GM12864 (cell line): ENCODE measurements around the gene SH2B3.
"Not testable (repeated sequence)": the region's sequence is repeated elsewhere in the genome, so short reads cannot be mapped to it uniquely, and the experiment has no call there.

ENCODE experiments used
- DNase-seq: peaks from one replicate; pipeline ENCODE4 v3.0.0-alpha.2; 2011; ENCODE audit warnings: low read depth
- H3K4me3 ChIP-seq: 2 replicates; pipeline ENCODE4 v1.5.1; 2011; ENCODE audit warnings: mild to moderate bottlenecking, low read depth, low read length, control low read depth
- CTCF ChIP-seq: IDR thresholded peaks from 2 replicates; pipeline ENCODE4 v1.5.1; 2011; ENCODE audit warnings: low read depth, mild to moderate bottlenecking, moderate library complexity, low read length, control low read depth, inconsistent platforms; ENCODE audit errors: missing control alignments

SH2B3 gene

GRCh38 chr12:111396726-111397445, 8.8 kb upstream of the SH2B3 start:
- no peak for DNase-seq
- H3K4me3 ChIP-seq: peak overlapping the region; percentile 26; the same call in 1 of the 2 replicates
- peak; percentile 100 for TF ChIP-seq CTCF

- DNase-seq: no peak
- H3K4me3 ChIP-seq: no peak overlapping the region
- TF ChIP-seq CTCF: no peak
Measured at GRCh38 chr12:111398530-111398929, 7.2 kb upstream of the SH2B3 start.

- not testable (repeated sequence) for DNase-seq
Measured at GRCh38 chr12:111399741-111400404, 5.8 kb upstream of the SH2B3 start.

GRCh38 chr12:111401167-111401605, 4.5 kb upstream of the SH2B3 start:
- no peak overlapping the region for H3K4me3 ChIP-seq
- no peak for DNase-seq
- TF ChIP-seq CTCF: no peak

More at GRCh38 chr12:111399741-111400404, 5.8 kb upstream of the SH2B3 start:
- H3K4me3 ChIP-seq: not testable (repeated sequence)

- H3K4me3 ChIP-seq, DNase-seq: not testable (repeated sequence)
Measured at GRCh38 chr12:111402490-111402824, 3.3 kb upstream of the SH2B3 start.

DNA sequence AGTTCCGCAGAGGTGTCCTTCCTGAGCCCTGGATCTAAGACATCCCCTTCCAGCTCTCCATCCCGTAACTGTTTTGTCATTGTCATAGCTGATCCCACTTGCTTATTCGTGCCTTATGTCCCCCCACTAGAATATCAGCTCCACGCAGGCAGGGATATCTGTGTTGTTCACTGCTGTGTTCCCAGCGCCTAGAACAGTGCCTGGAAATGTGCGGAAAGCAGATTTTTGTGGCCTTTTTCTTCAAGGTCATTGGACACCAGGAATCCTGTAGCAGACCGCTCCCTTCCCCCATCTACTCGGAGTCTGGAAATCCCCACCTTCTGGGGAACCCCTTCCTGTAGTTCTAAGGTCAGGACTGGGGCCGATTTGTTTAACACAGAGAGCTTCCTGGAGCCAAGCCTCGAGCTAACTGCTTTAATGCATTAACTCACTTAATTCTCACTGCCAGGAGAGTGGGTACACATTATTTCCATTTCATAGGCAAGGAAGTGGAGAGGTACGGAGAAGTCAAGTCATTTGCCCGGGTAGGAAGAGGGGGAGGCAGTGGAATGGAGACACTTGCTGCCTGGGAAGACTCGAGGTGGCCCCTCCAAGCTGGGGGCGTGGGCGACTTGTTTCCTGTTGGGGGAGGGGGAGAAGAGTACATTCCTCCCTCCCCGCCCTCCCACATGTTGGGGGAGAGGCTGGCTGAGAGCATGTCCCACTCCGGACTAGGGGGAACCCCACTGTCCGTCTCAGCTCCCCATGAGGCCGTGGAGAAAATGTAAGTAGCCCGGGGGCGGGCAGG, 1.2 kb upstream of the SH2B3 start:
- peak; percentile 3 for TF ChIP-seq CTCF
- DNase-seq: peak; percentile 68
- H3K4me3 ChIP-seq: peak overlapping the region; percentile 62

- peak; percentile 66 for TF ChIP-seq CTCF
- peak overlapping the region; percentile 62 for H3K4me3 ChIP-seq
- peak; percentile 91 for DNase-seq
Measured at GRCh38 chr12:111405149-111405858, 419 bp upstream of the SH2B3 start.
